Suprapubic skin (tissue), 3 donors: ENCODE results near the gene AIRE.

Source experiments
- CTCF ChIP-seq, 2 donors: fragments of 200-600 bp in 1 of 2; fragments of 450-650 bp in 1 of 2; sonication (generic) in 1 of 2; IDR thresholded peaks; one replicate each; pipeline ENCODE4 v1.5.1; 2016 to 2019; ENCODE audit warnings: antibody characterized with exemption in 2 of 2, mild to moderate bottlenecking in 1 of 2, moderate library complexity in 1 of 2
- EP300 ChIP-seq: sonication (generic); formaldehyde crosslinking; IDR thresholded peaks from one replicate; pipeline ENCODE4 v1.6.1; 2017; ENCODE audit warnings: antibody characterized with exemption
- POLR2A ChIP-seq, 2 donors: fragments of 450-650 bp; IDR thresholded peaks; one replicate each; pipeline ENCODE4 v1.6.1; 2017; ENCODE audit warnings: antibody characterized with exemption in 2 of 2, mild to moderate bottlenecking in 2 of 2, moderate library complexity in 2 of 2

- TF ChIP-seq CTCF (IDR thresholded peaks at IDR 0.05) = no peak
- TF ChIP-seq POLR2A (IDR thresholded peaks at IDR 0.05) = no peak
- no peak for TF ChIP-seq EP300
Measured at GRCh38 chr21:44305691-44306090, 20.0 kb downstream of the AIRE start.
